T follicular helper cell (primary cell): ENCODE data around the gene ALDH3B1.

ENCODE experiments used
- DNase-seq: peaks from one replicate; pipeline ENCODE4 v3.0.0-alpha.2; 2020; ENCODE audit warnings: low read depth

ALDH3B1 gene

GRCh38 chr11:68031144-68031464 lies 21.0 kb downstream of the ALDH3B1 start:
- DNase-seq: no peak

DNA sequence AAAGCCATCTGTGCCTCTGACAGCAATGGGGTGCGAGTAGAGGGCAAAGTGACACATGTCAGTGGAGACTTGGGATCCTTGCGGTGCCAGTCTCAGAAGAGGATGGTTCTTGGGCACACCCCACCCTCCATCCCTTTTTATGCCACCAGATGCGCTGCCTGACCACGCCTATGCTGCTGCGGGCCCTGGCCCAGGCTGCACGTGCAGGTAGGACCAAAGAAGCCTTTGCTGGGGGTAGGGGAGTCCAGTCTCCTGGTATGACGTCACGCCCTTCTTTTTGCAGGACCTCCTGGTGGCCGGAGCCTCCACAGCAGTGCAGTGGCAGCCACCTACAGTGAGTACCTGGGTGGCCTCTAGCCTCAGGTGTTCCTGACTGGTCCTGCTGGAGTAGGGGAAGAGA lies 21.9 kb downstream of the ALDH3B1 start:
- DNase-seq: no peak

- no peak for DNase-seq
Observed at GRCh38 chr11:68032997-68033707, 23.0 kb downstream of the ALDH3B1 start.

DNA sequence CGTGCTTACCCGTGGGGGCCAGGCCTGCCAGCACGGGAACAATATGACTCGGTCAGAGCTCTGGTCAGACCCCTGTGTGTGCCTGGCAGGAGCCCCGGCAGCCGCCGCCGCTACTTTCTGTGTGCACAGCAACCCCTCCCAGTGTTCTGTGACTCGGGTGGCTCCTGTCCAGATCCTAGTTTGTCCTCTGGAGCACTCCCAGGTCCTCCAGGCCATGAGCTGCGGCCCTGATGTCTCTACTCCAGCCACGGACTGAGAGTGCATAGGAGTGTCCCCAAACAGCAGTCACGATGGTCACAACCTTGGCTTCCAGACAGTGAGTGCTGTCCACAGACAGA lies 23.6 kb downstream of the ALDH3B1 start:
- no peak for DNase-seq

DNA sequence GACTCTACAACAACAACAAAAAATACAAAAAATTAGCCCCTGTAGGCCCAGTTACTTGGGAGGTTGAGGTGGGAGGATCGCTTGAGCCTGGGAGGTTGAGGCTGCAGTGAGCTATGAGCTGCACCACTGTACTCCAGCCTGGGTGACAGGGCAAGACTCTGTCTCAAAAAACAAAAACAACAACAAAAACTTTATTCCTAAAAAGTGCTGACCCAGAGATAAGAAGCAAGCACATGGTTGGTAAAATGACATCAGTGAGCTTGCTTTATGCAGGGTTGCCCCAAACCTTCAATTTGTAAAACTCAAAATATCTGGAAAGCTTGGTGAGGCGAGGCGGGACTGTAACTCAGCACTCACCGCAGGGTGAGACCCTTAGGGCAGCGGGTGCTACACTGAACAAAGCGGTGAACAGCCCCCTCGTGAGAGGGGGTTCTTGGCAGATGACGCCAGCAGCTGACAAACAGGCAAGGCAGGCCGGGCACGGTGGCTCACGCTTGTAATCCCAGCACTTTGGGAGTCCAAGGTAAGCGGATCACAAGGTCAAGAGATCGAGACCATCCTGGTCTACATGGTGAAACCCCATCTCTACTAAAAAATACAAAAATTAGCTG lies 25.2 kb downstream of the ALDH3B1 start:
- no peak for DNase-seq

- DNase-seq: no peak
Observed at GRCh38 chr11:68036141-68036716, 26.1 kb downstream of the ALDH3B1 start.

- DNase-seq: no peak
Observed at GRCh38 chr11:68036717-68037239, 26.7 kb downstream of the ALDH3B1 start.

DNA sequence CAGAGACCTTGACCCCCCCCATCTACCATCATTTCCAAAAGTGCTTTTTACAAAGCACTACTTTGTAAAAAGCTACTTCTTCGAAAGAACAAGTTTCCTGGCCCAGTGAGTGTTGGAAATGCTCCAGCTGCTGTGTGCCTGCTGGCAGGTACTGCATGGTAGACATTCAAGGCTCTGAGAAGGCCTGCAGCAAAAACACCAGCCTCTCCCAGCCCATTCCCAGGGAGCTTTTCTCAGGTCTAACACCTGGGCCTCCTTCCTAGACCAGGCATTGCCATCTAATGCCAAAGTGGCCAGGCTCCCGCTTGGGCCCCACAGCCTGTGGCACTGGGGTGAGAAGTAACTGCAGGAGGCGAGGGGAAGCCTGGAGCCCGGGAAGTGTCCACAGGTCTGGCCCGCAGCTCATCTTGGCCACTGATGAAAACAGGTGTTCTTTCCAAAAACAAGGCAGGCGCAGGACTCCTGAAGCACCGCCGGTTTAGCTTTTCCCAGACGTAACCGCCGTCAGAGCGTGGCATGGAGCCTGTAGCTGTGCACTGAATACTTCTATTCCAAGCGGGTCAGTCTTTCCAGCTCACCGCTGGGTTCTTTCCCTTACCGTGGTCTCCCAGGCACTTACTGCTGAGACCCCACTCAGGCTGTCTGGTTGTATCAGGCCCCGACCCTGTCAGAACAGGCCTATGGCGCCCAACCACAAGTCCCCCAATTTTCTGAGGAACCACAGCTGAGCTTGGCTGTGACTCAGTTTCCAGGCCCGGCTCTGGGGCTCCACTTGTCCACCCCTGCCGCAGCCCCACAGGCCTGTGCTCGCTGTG lies 27.5 kb downstream of the ALDH3B1 start:
- DNase-seq: no peak

DNA sequence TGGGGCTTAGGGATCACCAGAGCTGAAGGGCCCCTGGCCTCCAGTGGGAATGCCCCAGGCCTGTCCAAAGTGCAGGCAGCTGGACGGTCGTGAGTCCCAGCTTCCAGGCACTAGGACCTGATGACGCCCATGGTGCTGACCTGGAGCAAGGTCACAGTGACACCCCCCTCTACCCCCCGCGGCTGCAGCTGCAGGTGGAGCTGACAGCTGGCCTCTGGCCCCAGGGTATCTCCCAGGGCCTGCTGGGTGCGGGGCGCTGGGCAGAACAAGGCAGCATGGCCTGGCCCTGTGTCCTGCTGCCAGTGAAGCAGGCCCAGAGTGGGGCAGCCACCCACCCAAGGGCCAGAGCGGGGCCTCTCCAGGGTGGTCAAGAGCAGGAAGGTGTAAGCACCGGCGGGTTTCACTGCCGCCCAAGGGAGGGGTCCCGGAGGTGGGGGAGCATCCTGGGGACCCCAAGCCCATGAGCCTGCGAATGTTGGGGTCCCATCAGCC lies 28.1 kb downstream of the ALDH3B1 start:
- DNase-seq: no peak

GRCh38 chr11:68038718-68039525 lies 28.8 kb downstream of the ALDH3B1 start, which contains the start of gene TCIRG1:
TSS of gene TCIRG1 (plus strand) at chr11:68039025. CDS start at chr11:68041272, 2,247 bp downstream.
- peak; percentile 25 for DNase-seq

DNA sequence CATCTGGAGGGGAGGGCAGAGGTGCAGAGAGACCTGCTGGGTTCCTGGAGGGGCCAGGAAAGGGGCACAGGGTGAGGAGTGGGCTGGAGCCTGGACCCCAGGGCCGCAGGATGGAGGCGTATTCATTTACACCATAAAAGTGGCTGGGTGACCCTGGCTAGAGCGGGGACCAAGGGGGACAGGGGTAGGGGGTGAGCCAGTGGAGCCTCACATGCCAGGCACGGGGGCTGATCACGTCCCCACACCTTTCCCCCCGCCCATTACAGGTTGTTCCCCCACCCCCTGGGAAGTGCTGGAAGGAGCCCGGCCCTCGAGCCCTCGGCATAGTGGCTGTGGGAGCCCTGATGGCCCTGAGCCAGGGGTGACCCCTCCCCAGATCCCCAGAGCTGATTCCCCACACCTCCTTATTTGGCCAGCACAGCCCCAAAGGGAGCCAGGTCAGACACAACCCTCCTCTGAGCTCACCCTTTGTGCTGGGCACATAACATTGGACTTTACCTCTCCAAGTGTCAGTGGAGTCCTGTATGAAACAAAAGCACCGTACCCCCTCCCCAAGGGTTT lies 29.5 kb downstream of the ALDH3B1 start:
- no peak for DNase-seq

GRCh38 chr11:68040101-68040956 lies 30.2 kb downstream of the ALDH3B1 start:
- no peak for DNase-seq

- DNase-seq: no peak
Observed at GRCh38 chr11:68040957-68041591, 30.9 kb downstream of the ALDH3B1 start.

- DNase-seq: no peak
Observed at GRCh38 chr11:68041617-68042218, 31.6 kb downstream of the ALDH3B1 start.

DNA sequence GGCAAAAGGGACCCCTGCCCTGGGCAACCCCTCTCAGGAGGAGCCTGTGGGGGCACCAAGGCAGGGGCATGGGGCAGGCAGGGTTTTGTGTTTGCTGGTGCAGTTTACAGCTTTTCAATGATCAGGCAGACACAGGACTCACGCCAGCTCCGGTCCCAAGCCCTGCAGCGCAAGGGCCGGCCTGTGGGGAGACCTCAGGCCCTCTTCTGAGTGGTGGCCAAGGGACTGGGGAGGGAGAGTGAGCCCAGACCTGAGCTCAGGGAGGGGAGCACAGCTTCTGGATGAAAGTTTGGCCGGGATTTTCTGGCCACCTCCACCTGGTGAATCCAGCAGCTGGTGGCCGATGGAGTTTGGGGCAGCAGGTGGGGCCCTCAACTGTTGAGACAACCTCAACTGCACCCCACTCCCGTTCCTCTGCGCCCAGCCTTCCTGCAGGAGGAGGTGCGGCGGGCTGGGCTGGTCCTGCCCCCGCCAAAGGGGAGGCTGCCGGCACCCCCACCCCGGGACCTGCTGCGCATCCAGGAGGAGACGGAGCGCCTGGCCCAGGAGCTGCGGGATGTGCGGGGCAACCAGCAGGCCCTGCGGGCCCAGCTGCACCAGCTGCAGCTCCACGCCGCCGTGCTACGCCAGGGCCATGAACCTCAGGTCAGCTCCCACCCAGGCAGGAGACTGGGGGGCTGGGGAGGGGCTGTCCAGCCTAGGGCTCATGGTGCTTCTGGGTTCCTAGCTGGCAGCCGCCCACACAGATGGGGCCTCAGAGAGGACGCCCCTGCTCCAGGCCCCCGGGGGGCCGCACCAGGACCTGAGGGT lies 32.3 kb downstream of the ALDH3B1 start:
- no peak for DNase-seq

GRCh38 chr11:68043029-68043348 lies 32.9 kb downstream of the ALDH3B1 start:
- DNase-seq: no peak

DNA sequence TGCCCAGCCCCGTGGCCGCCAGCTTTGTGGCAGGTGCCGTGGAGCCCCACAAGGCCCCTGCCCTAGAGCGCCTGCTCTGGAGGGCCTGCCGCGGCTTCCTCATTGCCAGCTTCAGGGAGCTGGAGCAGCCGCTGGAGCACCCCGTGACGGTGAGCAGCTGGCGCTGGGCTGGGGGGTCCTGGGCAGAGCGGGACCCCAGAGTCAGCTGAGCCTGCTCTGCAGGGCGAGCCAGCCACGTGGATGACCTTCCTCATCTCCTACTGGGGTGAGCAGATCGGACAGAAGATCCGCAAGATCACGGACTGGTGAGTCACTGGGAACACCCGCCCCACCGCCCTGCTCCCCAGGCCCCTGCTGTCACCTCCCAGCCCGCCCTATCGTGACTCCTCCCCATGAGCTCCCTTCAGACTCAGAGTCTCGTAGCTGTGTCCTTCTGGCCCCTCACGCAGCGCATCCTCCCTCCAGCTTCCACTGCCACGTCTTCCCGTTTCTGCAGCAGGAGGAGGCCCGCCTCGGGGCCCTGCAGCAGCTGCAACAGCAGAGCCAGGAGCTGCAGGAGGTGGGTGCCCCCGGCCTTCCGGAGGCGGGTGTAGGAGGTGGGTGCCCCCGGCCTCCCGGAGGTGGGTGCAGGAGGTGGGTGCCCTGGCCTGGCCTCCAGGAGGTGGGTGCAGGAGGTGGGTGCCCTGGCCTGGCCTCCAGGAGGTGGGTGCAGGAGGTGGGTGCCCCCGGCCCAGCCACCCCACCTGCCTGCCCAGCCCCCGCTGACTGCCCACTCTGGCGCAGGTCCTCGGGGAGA lies 33.4 kb downstream of the ALDH3B1 start:
- DNase-seq: no peak
